ENCODE results near the gene IL18BP. TPM values are rescaled to one million over a fixed set of nuclear protein-coding genes. Genes with fewer than 3 reads are reported as not detected.

The IL18BP gene
- polyA plus RNA-seq, 1 donor (not counting 4 experiments of a cell fraction or from before 2014, with no cell fraction given), result 2.9 TPM

DNA sequence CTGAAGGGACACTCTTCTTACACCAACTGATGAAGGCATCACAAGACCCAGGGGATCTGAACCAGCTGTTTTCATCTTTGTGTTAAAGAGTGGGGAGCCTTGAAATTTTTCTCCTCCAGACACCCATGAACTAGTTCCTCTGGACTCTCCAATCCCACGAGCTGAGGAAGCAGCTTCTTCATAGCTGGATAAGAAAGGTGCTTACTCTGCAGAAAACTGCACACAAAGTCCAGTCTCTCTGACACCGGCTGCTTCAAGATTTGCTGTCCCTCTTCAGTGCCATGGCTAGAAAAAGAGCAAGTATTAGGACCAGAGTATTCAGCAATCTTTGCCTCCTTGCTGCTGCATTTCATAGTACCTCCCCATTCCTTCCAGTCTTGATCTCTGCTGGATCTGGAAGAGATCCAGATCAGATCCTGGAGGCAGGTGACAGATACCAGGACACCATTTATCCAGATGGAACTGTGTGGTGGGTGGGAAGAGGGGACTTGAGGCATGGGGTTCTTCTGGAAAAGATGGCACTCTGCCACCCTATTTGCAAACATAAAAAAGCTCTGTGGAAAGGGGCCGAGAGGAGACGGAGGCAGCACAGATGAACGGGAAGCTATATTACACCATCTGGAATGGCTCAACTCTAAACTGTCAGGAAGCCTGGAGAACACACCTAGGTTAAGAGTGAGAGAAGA, 25.5 kb downstream of the IL18BP start:
- H3K79me2 ChIP-seq (ENCODE audit: control insufficient read depth, insufficient read depth, low read length), result peaks cover 4% of the 10 kb centered on the region
- no peak overlapping the region for H3K27ac ChIP-seq (ENCODE audit: control insufficient read depth, insufficient read depth, low read length)
- no peak overlapping the region for H3K4me3 ChIP-seq (ENCODE audit: control insufficient read depth in 2 of 3, extremely low read depth in 1 of 3, insufficient read depth in 2 of 3, low read depth in 1 of 3, low read length in 3 of 3)
- dilution Hi-C loops (cut with MboI; ENCODE audit: extremely low pct_ligation_motif_present, low sequenced_read_pairs), result no loop called here
- H3K9me3 ChIP-seq (ENCODE audit: control insufficient read depth, low read depth, low read length), result no peaks in the 10 kb centered on the region
- H4K20me1 ChIP-seq (ENCODE audit: control insufficient read depth, extremely low read depth, insufficient read depth, low read length), result peaks cover 2% of the 10 kb centered on the region
- H3K9ac ChIP-seq (ENCODE audit: control insufficient read depth, extremely low read depth, insufficient read depth, low read length), result no peak overlapping the region
- FAIRE-seq (peak; percentile 9), DNase-seq (ENCODE audit: low read depth, low spot score) (no peak)
- no peak overlapping the region for H2AFZ ChIP-seq (ENCODE audit: control insufficient read depth, low read length)
- peaks cover 16% of the 10 kb centered on the region for H3K4me1 ChIP-seq (ENCODE audit: control insufficient read depth, extremely low read depth, insufficient read depth, low read length)
- TF ChIP-seq EZH2 (IDR thresholded peaks at IDR 0.05; ENCODE audit: low read length), result no peak
- TF ChIP-seq, protein P1, sequence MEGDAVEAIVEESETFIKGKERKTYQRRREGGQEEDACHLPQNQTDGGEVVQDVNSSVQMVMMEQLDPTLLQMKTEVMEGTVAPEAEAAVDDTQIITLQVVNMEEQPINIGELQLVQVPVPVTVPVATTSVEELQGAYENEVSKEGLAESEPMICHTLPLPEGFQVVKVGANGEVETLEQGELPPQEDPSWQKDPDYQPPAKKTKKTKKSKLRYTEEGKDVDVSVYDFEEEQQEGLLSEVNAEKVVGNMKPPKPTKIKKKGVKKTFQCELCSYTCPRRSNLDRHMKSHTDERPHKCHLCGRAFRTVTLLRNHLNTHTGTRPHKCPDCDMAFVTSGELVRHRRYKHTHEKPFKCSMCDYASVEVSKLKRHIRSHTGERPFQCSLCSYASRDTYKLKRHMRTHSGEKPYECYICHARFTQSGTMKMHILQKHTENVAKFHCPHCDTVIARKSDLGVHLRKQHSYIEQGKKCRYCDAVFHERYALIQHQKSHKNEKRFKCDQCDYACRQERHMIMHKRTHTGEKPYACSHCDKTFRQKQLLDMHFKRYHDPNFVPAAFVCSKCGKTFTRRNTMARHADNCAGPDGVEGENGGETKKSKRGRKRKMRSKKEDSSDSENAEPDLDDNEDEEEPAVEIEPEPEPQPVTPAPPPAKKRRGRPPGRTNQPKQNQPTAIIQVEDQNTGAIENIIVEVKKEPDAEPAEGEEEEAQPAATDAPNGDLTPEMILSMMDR (optimal IDR thresholded peaks at IDR 0.05 in 1 of 3, IDR thresholded peaks at IDR 0.05 in 1 of 3, conservative IDR thresholded peaks at IDR 0.05 in 1 of 3; ENCODE audit: extremely low read depth in 1 of 3, insufficient read depth in 2 of 3, low read length in 3 of 3), result no peak
- H3K27me3 ChIP-seq (ENCODE audit: control insufficient read depth, extremely low read depth, insufficient read depth, low read length), result no peaks in the 10 kb centered on the region
- H3K4me2 ChIP-seq (ENCODE audit: control insufficient read depth, extremely low read depth, insufficient read depth, low read depth, low read length), result no peak overlapping the region
- peaks cover 33 to 63% of the 10 kb centered on the region in 2 experiments for H3K36me3 ChIP-seq (ENCODE audit: control insufficient read depth in 2 of 2, extremely low read depth in 1 of 2, insufficient read depth in 2 of 2, low read length in 2 of 2)
- no peaks in the 10 kb centered on the region for H3K9me1 ChIP-seq (ENCODE audit: control insufficient read depth, extremely low read depth, insufficient read depth, low read length)

DNA sequence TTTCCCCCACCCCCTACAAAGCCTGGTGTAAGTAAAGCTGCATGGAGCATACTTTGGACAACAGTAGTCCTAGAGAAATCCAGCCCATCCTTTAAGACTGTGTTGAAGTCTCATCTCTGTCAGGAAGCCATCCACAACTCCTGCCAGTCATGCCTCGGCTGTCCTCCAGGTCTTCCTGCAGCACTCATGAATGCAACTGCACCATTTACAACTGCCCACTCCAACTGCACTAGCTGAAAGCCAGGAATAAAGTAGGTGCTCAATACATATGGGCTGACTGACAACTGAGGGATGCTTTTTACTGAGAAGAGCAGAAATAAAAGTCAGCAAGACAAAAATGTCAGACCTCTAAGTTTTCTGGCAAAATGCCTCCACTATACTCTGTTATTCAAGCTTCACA, 27.4 kb downstream of the IL18BP start:
- dilution Hi-C loops (cut with MboI; ENCODE audit: extremely low pct_ligation_motif_present, low sequenced_read_pairs), result no loop called here
- Histone ChIP-seq H3K27ac (ENCODE audit: control insufficient read depth, insufficient read depth, low read length) (no peak overlapping the region), H3K9ac (ENCODE audit: control insufficient read depth, extremely low read depth, insufficient read depth, low read length) (no peak overlapping the region), H3K27me3 (ENCODE audit: control insufficient read depth, extremely low read depth, insufficient read depth, low read length) (no peaks in the 10 kb centered on the region), H3K4me1 (ENCODE audit: control insufficient read depth, extremely low read depth, insufficient read depth, low read length) (peaks cover 16% of the 10 kb centered on the region), H3K9me1 (ENCODE audit: control insufficient read depth, extremely low read depth, insufficient read depth, low read length) (no peaks in the 10 kb centered on the region), H2AFZ (ENCODE audit: control insufficient read depth, low read length) (no peak overlapping the region), H3K79me2 (ENCODE audit: control insufficient read depth, insufficient read depth, low read length) (peaks cover 11% of the 10 kb centered on the region), H3K9me3 (ENCODE audit: control insufficient read depth, low read depth, low read length) (no peaks in the 10 kb centered on the region), H3K4me3 (ENCODE audit: control insufficient read depth in 2 of 3, extremely low read depth in 1 of 3, insufficient read depth in 2 of 3, low read depth in 1 of 3, low read length in 3 of 3) (no peak overlapping the region), H4K20me1 (ENCODE audit: control insufficient read depth, extremely low read depth, insufficient read depth, low read length) (peaks cover 2% of the 10 kb centered on the region), H3K4me2 (ENCODE audit: control insufficient read depth, extremely low read depth, insufficient read depth, low read depth, low read length) (no peak overlapping the region), H3K36me3 (ENCODE audit: control insufficient read depth in 2 of 2, extremely low read depth in 1 of 2, insufficient read depth in 2 of 2, low read length in 2 of 2) (peaks cover 21 to 48% of the 10 kb centered on the region in 2 experiments)
- TF ChIP-seq, protein P1 (optimal IDR thresholded peaks at IDR 0.05 in 1 of 3, IDR thresholded peaks at IDR 0.05 in 1 of 3, conservative IDR thresholded peaks at IDR 0.05 in 1 of 3; ENCODE audit: extremely low read depth in 1 of 3, insufficient read depth in 2 of 3, low read length in 3 of 3), result no peak
- TF ChIP-seq EZH2 (IDR thresholded peaks at IDR 0.05; ENCODE audit: low read length), result no peak
- FAIRE-seq (no peak), DNase-seq (ENCODE audit: low read depth, low spot score) (no peak)

All from keratinocyte (primary cell).